ENCODE measurements around the gene GLRX.

The GLRX gene

DNA sequence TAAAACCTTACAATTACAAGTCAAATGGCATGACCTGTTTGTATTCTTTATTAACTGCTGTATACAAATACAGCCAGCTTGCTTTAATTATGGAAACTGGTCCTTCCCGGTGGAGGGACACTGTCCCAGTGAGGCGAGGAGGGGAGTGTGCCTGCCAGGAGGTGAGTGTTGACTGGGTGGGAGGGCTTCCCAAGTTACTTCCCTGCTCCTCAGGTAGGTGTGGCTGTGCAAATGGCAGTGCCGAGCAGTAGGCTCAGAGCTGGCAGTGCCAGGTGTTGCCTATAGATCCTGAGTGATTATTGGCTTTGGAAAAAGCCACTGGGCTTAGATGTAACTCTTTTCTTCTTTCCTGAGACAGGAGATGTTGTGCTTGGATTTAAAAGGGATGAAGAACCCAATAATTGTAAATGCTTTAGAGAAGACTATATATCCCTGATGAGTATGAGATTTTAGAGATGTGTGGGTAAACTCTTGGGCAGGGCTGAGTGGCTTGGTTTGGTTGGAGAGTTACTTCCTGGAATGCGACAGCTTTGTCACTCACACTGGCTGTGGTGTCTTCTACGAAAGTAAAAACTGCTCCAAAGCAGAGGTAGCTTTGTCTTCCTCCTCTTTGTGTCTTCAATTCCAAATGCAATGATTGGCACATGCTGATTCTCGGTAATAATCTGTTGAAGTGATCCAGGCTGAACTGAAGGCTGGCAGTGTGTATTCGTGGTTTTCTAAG, 43.7 kb downstream of the GLRX start:
- Histone ChIP-seq H3K9me3 (no peaks in the 10 kb centered on the region), H3K27me3 (no peaks in the 10 kb centered on the region), H3K27ac (peak overlapping the region; percentile 58 to 66), H3K4me3 (no peak overlapping the region), H3K4me1 (peaks cover 0 to 23% (median 5%) of the 10 kb centered on the region in 4 donors), H3K36me3 (no peaks in the 10 kb centered on the region)
- TF ChIP-seq, protein P1, sequence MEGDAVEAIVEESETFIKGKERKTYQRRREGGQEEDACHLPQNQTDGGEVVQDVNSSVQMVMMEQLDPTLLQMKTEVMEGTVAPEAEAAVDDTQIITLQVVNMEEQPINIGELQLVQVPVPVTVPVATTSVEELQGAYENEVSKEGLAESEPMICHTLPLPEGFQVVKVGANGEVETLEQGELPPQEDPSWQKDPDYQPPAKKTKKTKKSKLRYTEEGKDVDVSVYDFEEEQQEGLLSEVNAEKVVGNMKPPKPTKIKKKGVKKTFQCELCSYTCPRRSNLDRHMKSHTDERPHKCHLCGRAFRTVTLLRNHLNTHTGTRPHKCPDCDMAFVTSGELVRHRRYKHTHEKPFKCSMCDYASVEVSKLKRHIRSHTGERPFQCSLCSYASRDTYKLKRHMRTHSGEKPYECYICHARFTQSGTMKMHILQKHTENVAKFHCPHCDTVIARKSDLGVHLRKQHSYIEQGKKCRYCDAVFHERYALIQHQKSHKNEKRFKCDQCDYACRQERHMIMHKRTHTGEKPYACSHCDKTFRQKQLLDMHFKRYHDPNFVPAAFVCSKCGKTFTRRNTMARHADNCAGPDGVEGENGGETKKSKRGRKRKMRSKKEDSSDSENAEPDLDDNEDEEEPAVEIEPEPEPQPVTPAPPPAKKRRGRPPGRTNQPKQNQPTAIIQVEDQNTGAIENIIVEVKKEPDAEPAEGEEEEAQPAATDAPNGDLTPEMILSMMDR (IDR thresholded peaks at IDR 0.05): no peak
- intact Hi-C loops (cut with DNase I; ENCODE audit: low total_unique reads): no loop called here
- no peak for DNase-seq

DNA sequence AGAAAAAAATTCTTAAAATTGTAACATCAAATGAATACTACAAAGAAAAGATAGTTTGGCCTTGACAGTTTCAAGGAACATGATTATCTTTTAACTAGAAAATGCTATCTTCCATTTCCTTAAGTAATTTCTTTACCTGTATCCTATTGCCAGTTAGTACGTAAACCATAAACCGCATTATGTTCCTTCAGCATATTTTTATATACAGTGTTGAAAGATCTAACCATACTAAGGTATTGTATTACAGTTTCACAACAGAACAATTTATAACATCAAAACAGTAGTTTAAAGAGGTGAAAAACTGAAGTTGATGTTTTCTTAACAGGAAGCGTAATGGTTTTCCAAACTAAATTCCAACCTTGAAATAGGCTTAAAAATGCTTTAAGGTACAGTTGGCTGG, 45.1 kb downstream of the GLRX start:
- TF ChIP-seq, protein P1 (IDR thresholded peaks at IDR 0.05): no peak
- DNase-seq: no peak
- Histone ChIP-seq H3K4me3 (no peak overlapping the region), H3K27ac (no peak overlapping the region), H3K27me3 (no peaks in the 10 kb centered on the region), H3K36me3 (no peaks in the 10 kb centered on the region), H3K4me1 (peaks cover 0 to 27% (median 5%) of the 10 kb centered on the region in 4 donors), H3K9me3 (no peaks in the 10 kb centered on the region)
- intact Hi-C loops (cut with DNase I; ENCODE audit: low total_unique reads): no loop called here

DNA sequence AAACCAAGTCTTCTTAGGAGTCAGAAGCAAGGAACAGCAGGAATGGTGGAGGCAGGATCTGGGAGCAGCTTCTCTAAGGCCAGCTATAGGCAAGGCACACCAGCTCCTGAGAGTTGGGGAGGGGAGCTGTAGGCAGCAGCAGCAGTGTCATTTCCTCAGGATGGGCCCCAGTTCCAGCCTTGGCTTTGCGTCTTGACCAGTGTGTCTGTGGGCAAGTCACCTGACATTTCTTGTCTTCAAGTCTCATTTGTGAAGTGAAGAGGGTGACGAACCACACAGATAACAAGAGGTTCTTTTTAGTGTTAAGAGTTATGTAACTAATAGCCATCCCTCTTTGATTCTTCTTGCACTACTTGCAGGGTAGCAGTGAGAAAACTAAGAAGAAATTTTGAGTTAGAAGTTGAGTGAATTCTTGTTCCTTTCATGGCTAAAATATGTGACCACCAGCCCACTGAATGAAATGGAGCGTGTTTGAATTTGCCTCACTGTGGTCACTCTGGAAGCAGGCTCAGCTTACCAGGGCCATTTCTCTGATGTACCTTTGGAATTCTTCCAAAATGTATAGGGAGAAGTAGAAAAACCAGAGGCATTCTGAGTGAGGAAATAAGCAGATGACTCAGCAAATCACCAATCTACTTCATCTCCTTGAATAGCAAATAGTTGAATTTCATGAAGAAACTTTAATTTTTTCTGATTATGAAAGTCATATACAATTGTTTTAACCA, 49.0 kb downstream of the GLRX start:
- H3K9me3 ChIP-seq: no peaks in the 10 kb centered on the region
- intact Hi-C loops (cut with DNase I; ENCODE audit: low total_unique reads): no loop called here
- H3K36me3 ChIP-seq: peaks cover 5 to 12% (median 6%) of the 10 kb centered on the region in 3 donors
- H3K4me1 ChIP-seq: peaks cover 0 to 3% (median 0%) of the 10 kb centered on the region in 4 donors
- no peak for DNase-seq
- no peak overlapping the region for H3K27ac ChIP-seq
- H3K27me3 ChIP-seq: no peaks in the 10 kb centered on the region
- no peak overlapping the region for H3K4me3 ChIP-seq
- TF ChIP-seq, protein P1 (IDR thresholded peaks at IDR 0.05): no peak

DNA sequence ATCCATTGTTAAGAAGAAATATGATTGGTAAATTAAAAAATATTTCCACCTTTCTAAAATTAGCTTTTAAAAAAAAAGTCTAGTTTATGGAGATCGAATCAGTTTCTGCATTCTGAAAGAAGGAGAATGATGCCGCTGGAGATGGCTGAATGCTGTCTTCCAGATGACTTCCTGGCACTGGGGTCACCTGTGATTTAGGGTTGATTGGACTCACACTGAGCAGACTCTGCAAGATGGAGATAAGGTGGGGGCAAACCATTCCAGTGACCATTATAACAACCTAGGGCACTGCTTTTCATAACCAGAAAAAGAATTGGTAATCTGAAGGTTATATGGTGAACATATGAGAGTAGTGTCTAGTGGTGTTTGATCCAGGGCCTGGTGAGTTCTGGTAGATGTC, 50.6 kb downstream of the GLRX start:
- Histone ChIP-seq H3K36me3 (peaks cover 9 to 16% (median 14%) of the 10 kb centered on the region in 3 donors), H3K4me3 (no peak overlapping the region), H3K4me1 (peaks cover 0 to 3% (median 0%) of the 10 kb centered on the region in 4 donors), H3K9me3 (no peaks in the 10 kb centered on the region), H3K27ac (no peak overlapping the region), H3K27me3 (no peaks in the 10 kb centered on the region)
- intact Hi-C loops (cut with DNase I; ENCODE audit: low total_unique reads): no loop called here
- TF ChIP-seq, protein P1 (IDR thresholded peaks at IDR 0.05): no peak
- no peak for DNase-seq

DNA sequence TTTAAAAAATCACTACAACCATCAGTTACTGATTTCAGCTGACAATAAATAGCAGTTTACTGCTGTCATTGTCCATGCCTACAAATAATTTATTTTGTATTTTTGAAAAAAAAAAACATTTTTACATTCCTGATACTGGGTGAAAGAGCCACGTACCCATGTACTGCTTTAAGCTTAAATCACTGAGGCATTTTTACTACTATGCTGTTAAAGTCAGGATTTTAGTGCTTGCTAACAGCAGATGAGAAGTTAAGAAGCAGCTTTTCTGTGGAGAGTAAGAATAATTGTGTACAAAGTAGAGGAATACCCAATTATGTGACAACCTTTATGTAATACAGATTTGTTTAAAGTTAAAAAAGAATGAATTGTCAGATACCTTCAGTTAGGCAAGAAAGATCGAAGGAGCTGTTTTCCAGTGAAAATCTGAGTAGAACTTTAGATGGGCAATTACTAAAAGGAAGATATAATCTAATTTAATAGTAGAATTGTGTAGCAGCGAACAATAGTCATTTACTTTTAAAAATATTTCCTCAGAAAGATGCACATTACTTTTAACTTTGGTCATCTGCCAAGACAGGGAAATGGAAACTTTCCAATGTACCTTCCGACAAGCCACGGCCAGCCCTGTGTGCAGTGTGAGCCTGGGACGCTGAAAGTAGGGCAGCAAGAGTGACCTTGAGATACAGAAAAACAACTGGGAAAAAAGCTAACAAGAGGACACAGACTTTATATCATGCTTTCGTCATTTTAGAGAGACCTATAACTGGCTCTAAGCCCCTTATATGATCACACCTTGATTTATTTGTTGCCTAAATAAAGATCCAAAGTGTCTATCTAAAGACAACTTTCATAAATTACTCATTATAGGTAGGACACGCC, 51.5 kb downstream of the GLRX start:
- Histone ChIP-seq H3K4me3 (no peak overlapping the region), H3K27me3 (no peaks in the 10 kb centered on the region), H3K4me1 (peaks cover 0 to 3% (median 0%) of the 10 kb centered on the region in 4 donors), H3K27ac (no peak overlapping the region), H3K9me3 (no peaks in the 10 kb centered on the region), H3K36me3 (peaks cover 9 to 16% (median 14%) of the 10 kb centered on the region in 3 donors)
- intact Hi-C loops (cut with DNase I; ENCODE audit: low total_unique reads): no loop called here
- TF ChIP-seq, protein P1 (IDR thresholded peaks at IDR 0.05): no peak
- DNase-seq: no peak

All from tibial artery (tissue), 4 donors.